GM18861 (cell line): Measurements from ENCODE around the gene PLS1.

Source experiments
- ATAC-seq: cut with Tn5 transposase; IDR thresholded peaks from one replicate; pipeline ENCODE4 v1.9.1; 2021; ENCODE audit not compliant: unreplicated experiment

PLS1 gene

GRCh38 chr3:142636664-142637063 is 40.5 kb downstream of the PLS1 start:
- no peak for ATAC-seq

- ATAC-seq, result no peak
Measured at GRCh38 chr3:142638291-142638690, 42.1 kb downstream of the PLS1 start.

- no peak for ATAC-seq
Measured at GRCh38 chr3:142641504-142641903, 45.3 kb downstream of the PLS1 start.

- no peak for ATAC-seq
Measured at GRCh38 chr3:142642956-142643355, 46.8 kb downstream of the PLS1 start.

GRCh38 chr3:142644502-142644901 is 48.3 kb downstream of the PLS1 start:
- ATAC-seq, result no peak

- no peak for ATAC-seq
Measured at GRCh38 chr3:142645236-142645793, 49.1 kb downstream of the PLS1 start.

- ATAC-seq, result no peak
Measured at GRCh38 chr3:142646020-142646785, 50.0 kb downstream of the PLS1 start.

GRCh38 chr3:142647856-142648255 is 51.7 kb downstream of the PLS1 start:
- no peak for ATAC-seq

- no peak for ATAC-seq
Measured at GRCh38 chr3:142648950-142649349, 52.8 kb downstream of the PLS1 start.

GRCh38 chr3:142650001-142650693 is 54.0 kb downstream of the PLS1 start:
- ATAC-seq, result no peak

- no peak for ATAC-seq
Measured at GRCh38 chr3:142651711-142652110, 55.5 kb downstream of the PLS1 start.

GRCh38 chr3:142652826-142653292 is 56.7 kb downstream of the PLS1 start:
- ATAC-seq, result no peak

- no peak for ATAC-seq
Measured at GRCh38 chr3:142656575-142656974, 60.4 kb downstream of the PLS1 start.

- ATAC-seq, result no peak
Measured at GRCh38 chr3:142657033-142657432, 60.8 kb downstream of the PLS1 start.

GRCh38 chr3:142660383-142660782 is 64.2 kb downstream of the PLS1 start:
- ATAC-seq, result no peak

- ATAC-seq, result no peak
Measured at GRCh38 chr3:142660893-142661292, 64.7 kb downstream of the PLS1 start.

- ATAC-seq, result no peak
Measured at GRCh38 chr3:142663865-142664264, 67.7 kb downstream of the PLS1 start.

- no peak for ATAC-seq
Measured at GRCh38 chr3:142664311-142664710, 68.1 kb downstream of the PLS1 start.

- ATAC-seq, result no peak
Measured at GRCh38 chr3:142664819-142665218, 68.6 kb downstream of the PLS1 start.

GRCh38 chr3:142670120-142670519 is 73.9 kb downstream of the PLS1 start:
- ATAC-seq, result no peak

- ATAC-seq, result no peak
Measured at GRCh38 chr3:142676151-142676550, 80.0 kb downstream of the PLS1 start.

GRCh38 chr3:142680710-142681109 is 84.5 kb downstream of the PLS1 start:
- ATAC-seq, result no peak
